GM10266 (cell line): ENCODE results near the gene TMEM72.

ENCODE experiments used
- DNase-seq: peaks from one replicate; pipeline ENCODE4 v3.0.0; 2012; ENCODE audit errors: extremely low spot score
- CTCF ChIP-seq: IDR thresholded peaks from 2 replicates; pipeline ENCODE4 v1.5.1; 2012; ENCODE audit warnings: mild to moderate bottlenecking, low read depth; ENCODE audit not compliant: control insufficient read depth, insufficient read depth; ENCODE audit errors: missing control alignments

The TMEM72 gene

GRCh38 chr10:44929356-44930255 lies 18.5 kb downstream of the TMEM72 start:
- no peak for TF ChIP-seq CTCF
- DNase-seq: no peak

GRCh38 chr10:44930904-44931620 lies 19.9 kb downstream of the TMEM72 start:
- TF ChIP-seq CTCF: no peak
- DNase-seq: no peak

- DNase-seq: no peak
- TF ChIP-seq CTCF: no peak
Observed at GRCh38 chr10:44931621-44932516, 20.7 kb downstream of the TMEM72 start.

DNA sequence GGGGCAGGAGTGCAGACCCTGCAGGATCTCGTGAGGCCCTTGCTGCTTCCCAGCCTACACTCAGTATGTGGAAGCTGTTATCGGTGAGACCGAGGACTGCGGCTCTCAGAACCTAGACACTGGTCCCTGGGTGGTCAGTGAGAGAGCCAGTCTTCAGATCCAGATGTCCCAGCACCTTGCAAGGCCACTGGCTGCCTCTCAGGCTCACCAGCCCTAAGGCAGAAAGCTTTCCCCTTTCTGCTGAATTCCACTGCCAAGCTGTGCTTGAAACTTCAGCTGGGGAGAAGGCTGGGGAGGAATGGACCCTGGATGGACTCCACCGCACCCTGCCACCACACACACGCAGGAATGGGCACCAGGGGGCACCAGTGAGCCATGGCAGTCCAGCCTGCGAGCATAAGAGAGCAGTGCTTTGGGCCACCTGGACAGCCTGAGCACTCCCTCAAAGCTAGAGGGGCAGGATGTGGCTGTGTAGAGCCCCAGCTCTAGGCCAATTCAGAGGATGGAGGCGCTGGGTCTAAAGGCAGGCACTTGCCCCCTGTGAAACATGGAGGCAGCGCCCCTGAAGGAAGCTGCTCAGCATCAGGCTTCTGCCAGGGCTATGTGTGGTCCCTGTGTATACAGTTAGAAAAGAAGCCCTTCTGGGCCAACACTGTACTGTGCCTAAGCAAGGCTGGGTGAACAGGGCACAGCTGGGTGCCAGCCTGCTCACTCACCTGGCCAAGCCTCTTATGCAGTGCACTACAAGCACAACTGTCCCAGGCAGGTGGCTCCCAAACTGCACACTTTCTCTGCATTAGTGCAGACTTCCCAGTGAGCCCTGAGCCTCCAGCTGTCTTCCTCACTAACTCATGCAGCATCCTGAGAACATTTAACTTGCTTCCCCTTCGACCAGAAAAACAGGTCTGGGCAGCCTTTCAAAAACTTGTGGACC lies 21.6 kb downstream of the TMEM72 start:
- peak; percentile 98 for TF ChIP-seq CTCF
- peak; percentile 78 for DNase-seq

DNA sequence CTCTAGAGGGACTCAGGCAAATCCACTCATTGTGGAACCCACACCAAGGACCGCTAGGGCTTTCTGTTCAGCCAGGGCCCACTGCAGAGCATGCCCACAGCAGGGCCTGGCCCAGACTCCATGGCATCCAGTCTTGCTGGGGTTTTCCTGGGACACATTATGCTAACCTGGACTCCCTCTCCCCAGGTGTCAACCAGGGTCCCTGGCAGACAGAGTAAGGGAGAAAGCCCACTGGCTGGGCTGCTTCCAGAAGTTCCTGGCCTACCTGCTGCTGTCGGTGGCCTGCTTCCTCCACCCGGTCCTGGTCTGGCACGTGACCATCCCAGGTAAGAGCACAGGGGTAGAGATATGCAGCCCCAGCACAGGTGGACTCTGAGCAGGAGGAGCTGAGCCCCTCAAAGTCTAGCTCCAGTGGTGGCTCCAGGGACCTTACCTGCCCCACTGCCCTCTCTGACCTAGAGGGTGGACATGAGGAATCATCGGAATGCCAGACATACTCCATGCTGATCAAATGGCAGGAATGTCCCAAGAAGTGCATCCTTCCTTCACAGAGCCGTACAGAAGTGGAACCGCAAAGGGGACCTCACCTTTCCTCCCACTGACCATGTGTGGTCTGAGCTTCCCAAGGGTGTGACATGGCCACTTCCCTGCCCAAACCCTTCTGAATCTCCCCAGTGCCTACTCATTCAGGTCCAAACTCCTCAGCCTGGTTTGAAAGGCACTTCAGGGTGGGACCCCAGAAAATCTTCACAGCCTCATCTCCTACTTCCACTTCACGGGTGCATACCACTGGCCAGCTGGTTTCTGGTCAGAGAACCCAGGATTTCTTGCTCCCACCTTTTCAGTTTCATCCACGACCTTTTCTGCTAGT lies 22.5 kb downstream of the TMEM72 start:
- DNase-seq: no peak
- no peak for TF ChIP-seq CTCF
